GM19239 (cell line): Measurements from ENCODE around the gene DDAH1.
A peak's percentile ranks its signal among the peaks of the same experiment; 100 is the strongest.
"Not testable (repeated sequence)": the region's sequence is repeated elsewhere in the genome, so short reads cannot be mapped to it uniquely, and the experiment has no call there.

Source experiments
- DNase-seq: peaks from one replicate; pipeline ENCODE4 v3.0.0; 2011; ENCODE audit warnings: low spot score; ENCODE audit not compliant: insufficient read length
- FAIRE-seq: peaks from 2 replicates; lab custom pipeline; 2011; peaks lifted over from hg19 to GRCh38; lab: Jason Lieb, UNC

DDAH1 gene

DNA sequence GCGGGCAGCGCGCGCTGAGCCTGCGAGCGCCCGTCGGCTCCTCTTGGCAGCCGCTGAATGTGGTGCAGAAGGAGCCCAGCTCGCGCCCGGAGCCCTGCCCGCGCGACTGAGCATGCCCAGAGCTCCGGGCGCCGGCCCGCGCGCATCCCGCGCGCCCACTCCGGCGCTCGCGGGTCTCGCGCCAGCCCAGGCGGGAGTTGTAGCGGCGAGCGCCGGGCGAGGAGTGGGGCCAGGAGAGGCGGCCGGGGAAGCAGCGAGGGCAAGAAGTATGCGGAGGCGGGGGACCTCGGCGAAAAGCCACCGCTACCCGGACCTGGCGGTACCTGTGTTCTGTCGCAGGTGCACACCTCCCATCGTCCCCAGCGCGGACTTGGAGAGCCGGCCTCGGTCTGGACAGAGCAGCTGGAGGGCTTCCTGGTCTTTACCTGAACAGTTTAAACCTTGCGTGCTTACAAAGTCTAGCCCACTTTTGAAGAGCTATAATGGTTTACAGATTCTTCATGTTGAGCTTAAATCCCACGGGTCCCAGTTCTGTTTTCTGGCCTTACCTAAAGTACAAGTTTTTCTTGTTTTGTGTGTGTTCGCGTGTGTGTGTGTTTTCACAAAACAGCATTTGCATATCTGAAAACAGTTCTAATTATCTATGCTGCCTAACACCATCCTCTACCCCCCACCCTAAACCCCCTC lies at the start of gene DDAH1:
TSS of gene DDAH1 (minus strand) at position 61 of the 687 bp plus-strand sequence. CDS start 114 bp downstream, outside the sequence.
- peak; percentile 4 for FAIRE-seq
- DNase-seq, result peak; percentile 25

- not testable (repeated sequence) for FAIRE-seq, DNase-seq
Observed at GRCh38 chr1:85513998-85514397, 49.0 kb upstream of the DDAH1 start.

DNA sequence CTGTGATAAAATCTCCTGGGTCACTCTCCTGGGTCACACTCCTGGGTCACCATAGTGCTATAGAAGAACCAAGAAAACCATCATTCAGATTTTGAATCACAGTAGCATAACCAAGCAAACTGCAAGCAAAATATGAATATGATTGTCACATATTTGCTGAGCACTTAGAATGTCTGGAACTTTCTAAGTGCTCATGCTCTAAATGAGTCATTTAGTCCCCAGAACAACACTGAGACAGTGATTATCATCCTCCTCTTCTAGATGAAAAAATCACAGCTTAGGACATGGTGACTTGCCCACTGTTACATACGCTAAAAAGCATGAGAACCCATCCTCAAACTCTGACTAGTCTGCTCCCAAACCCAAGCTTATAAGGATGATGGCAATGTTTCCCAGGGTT lies 39.5 kb upstream of the DDAH1 start:
- DNase-seq, result no peak
- FAIRE-seq, result no peak

GRCh38 chr1:85502625-85503083 lies 37.7 kb upstream of the DDAH1 start:
- FAIRE-seq (no peak), DNase-seq (no peak)

DNA sequence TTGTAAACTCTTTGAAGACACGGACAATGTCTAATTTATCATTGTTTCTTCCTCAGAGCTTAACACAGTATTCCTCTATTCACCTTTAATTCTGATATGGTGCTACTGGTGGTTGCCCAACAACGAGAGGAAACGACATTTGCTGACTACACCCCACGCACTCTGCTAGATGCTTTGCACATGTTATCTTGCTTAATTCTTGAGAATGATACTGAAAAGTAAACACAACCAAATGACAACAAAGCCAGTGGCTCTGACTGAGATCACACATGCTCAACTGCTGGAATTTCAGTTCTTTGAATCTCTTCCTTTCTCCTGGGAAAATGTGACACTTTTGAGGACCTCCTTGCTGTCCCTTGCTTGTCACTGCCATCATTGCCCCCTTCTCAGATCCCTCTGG lies 37.2 kb upstream of the DDAH1 start:
- DNase-seq (no peak), FAIRE-seq (no peak)

DNA sequence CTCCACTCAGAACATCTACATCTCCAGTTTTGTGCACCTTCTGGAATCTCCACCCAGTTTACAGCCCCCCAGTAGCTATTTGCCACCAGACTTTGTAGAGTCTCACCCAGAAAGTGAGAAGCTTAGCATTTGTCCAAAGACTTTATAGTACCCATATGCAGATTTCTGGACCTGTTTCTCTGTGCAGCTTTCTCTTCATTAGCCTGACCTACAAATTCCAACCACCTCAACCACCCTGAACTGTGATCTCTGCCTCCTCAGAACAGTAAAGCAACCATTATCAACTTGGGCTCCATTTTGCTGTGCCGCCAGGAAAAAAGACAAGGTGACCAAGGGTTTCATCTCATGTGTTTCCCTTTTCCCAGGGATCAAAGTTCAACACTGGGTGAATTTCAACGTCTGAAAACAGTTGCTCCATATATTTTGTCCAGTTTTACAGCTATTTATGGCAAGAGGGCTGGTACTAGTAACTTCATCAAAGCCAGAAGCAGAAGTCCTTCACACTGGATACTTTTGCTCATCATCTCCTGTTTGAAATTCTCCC lies 36.5 kb upstream of the DDAH1 start:
- FAIRE-seq, result no peak
- no peak for DNase-seq

- FAIRE-seq, result no peak
- DNase-seq, result no peak
Observed at GRCh38 chr1:85496941-85497582, 32.1 kb upstream of the DDAH1 start.

GRCh38 chr1:85495556-85495955 lies 30.6 kb upstream of the DDAH1 start:
- no peak for FAIRE-seq
- DNase-seq, result no peak

- DNase-seq (no peak), FAIRE-seq (no peak)
Observed at GRCh38 chr1:85494904-85495266, 29.9 kb upstream of the DDAH1 start.

DNA sequence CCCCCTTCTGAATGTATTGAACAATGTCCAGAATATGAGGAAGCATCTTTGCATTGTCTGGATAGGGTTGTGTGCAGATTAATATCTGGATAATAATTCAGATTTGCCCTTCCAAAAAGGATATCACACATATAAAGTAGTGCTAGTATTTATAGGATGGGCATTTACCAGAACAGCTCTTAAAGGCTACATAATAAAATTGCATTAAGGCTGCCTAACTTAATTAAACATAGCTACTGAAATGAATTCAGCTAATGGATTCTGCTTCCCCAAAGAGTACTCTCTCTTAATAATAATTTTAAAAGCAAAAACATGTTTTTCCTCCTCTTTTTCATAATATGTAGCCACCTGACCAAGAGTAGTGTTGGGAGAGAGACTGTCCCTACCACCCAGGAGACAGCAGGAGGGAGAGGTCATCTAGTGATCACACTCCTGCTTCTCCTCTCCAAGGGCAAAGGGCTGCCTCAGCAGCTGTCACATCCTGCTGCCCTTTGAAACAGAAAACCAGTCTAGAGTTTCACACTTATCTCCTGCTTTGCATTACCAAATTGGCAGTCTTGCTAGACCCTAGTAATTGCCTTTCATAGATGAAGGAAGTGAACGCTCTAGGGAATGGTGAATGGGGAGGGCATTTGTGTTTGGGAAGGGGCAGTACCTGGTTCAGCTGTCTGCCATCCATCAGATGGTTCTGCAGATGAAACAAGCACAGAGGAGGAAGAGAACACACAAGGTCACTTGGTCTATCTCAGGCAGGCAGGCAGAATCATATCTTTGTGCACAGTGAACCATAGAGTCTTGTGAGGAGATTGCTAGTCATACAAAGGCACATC lies 29.3 kb upstream of the DDAH1 start:
- DNase-seq, result no peak
- no peak for FAIRE-seq

DNA sequence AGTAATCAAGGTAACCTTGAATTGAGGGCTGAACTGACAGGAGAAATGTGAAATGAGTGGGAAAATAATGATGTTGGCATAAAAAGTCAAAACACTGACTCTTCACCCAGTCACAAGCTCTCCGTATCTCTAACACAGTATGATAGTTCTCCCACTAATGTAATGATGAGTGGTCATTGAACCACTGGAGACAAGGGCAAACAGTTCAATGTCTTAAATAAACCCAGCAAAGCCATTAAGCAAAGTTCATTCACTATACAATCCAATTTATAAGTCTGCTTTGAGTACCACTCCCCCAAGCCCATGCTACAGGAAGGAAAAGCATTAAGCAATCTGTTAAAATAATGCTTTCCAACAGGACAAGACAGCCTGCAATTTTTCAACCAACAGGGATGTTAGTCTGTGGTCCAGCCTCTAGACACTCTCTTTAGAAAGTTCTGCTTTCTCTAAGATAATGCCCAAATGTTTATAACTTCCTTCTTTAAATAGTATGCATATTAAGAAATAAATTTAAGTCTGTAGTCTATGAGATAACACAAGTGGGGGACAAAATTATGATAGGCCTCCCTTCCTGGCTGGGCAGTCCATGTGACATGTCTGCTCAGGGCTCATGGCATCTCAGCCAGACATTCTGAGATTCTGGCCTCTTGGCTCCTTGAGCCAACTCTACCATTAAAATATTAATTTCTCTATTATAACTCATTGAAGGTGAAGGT lies 25.5 kb upstream of the DDAH1 start:
- FAIRE-seq (no peak), DNase-seq (no peak)

DNA sequence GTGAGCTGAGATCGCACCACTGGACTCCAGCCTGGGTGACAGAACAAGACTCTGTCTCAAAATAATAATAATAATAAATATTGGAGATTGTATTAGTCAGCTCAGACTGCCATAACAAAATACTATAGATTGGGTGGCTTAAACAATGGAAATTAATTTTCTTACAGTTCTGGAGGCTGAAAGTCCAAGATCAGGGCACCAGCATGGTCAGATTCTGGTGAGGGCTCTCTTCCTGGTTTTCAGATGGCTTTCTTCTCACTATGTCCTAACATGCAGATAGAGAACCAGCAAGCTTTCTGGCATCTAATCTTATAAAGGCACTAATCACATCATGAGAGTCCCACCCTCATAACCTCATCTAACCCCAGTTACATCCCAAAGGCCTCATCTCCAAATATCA lies 23.2 kb upstream of the DDAH1 start:
- FAIRE-seq (no peak), DNase-seq (no peak)

DNA sequence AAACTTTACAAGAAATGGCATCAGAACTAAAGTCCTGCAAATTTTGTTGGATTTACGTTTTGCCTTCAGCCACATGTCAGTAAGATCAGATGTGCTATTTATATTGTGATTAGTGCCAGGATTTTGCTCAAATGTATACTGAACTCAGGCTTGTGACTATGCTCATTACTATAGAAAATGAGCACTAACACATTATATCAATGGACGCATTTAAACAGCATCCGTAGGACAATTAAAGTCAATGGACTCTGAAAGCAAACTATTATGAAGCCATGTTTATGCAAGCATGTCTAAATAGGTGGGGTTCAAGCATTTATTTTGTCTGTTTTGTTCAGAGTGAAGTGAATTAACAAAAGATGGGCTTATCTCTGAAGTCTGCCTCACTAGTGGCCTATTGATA lies 20.6 kb upstream of the DDAH1 start:
- no peak for FAIRE-seq
- DNase-seq, result no peak

DNA sequence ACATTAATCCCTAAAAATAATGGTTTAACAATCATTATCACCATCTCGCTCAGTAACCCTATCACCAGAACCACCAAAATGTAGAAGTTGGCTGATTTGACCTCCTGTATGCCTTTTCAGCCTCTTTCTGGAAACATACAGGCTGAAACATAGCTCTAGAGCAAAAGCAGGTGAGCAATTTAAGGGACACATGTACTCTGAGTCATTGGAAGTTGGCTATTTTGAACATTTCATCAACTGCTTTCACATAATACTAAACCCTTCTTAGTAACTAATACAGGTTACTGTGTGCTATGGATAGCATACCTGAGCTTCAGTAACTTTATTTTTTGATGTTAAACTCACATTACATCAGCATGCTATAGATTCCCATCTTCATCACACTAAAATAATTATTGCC lies 19.8 kb upstream of the DDAH1 start:
- FAIRE-seq (no peak), DNase-seq (no peak)

- FAIRE-seq, result no peak
- DNase-seq, result no peak
Observed at GRCh38 chr1:85484264-85484663, 19.3 kb upstream of the DDAH1 start.

- FAIRE-seq, result no peak
- DNase-seq, result no peak
Observed at GRCh38 chr1:85481688-85482087, 16.7 kb upstream of the DDAH1 start.

GRCh38 chr1:85480566-85480965 lies 15.6 kb upstream of the DDAH1 start:
- DNase-seq (no peak), FAIRE-seq (no peak)

GRCh38 chr1:85479491-85479890 lies 14.5 kb upstream of the DDAH1 start:
- no peak for FAIRE-seq
- no peak for DNase-seq

DNA sequence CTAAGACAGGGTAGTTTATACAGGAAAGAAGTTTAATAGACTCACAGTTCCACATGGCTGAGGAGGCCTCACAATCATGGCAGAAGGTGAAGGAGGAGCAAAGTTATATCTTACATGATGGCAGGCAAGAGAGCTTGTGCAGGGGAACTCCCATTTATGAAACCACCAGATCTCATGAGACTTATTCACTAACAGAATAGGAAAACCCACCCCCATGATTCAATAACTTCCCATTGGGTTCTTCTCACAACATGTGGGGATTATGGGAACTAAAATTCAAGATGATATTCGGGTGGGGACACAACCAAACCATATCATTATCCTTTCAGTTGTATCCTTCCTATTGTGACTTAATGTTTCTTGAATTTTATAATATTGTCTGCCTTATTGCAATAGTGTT lies 13.4 kb upstream of the DDAH1 start:
- FAIRE-seq, result no peak

DNA sequence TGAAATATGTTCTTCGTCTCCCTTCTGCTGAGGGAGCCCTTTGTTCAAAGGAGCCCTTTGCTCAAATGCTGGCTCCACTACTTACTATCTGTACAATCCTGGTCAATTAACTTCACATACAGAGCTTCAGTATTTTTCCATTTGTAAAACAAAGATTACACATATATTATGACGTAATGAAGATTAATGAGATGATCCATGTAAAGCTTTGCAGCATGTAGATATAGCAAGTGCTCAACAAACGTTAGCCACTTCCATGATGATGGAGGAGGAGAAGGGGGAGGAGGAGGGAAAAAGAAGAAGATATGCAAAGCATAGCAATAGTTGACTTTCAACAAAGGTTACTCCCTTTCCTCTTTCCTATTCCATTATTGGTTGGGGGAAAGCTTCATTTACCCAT lies 10.1 kb upstream of the DDAH1 start:
- no peak for DNase-seq
- no peak for FAIRE-seq

More for the DNA sequence above, 13.4 kb upstream of the DDAH1 start:
- no peak for DNase-seq
